HCT116 (cell line): ENCODE data around the gene BAIAP2L1. TPM values are rescaled to one million over a fixed set of nuclear protein-coding genes. Genes with fewer than 3 reads are reported as not detected.
A peak's percentile ranks its signal among the peaks of the same experiment; 100 is the strongest.

Source experiments
- ATAC-seq: fragments of 200-7000 bp; cut with Tn5 transposase; 2 replicates; pipeline ENCODE4 v1.9.1; 2020; ENCODE audit warnings: mild to moderate bottlenecking, moderate library complexity
- BruUV-seq: library from RNA; stranded (reverse); fragments of 400-500 nt; replicated peaks from 2 replicates; lab custom pipeline; 2021; lab: Mats Ljungman, UMichigan
- CTCF ChIA-PET: fragments of 300-600 bp; sonication (Branson Sonifier 250); formaldehyde crosslinking; loops from one replicate; lab custom pipeline; 2021; ENCODE audit warnings: antibody characterized with exemption; lab: Charles Lee
- POLR2A ChIA-PET: fragments of 300-600, 350-600 bp; sonication (Branson Sonifier 250); formaldehyde crosslinking; loops from one replicate; lab custom pipeline; 2021; ENCODE audit warnings: antibody characterized with exemption; lab: Charles Lee
- RAD21 ChIA-PET, 2 experiments: fragments of 300-600 bp; sonication (Branson Sonifier 250); formaldehyde crosslinking; loops; one replicate each; lab custom pipeline; 2023; ENCODE audit warnings: low total read pairs in 2 of 2; ENCODE audit not compliant: uncharacterized antibody in 2 of 2, unreplicated experiment in 2 of 2, low non-redundant PET in 1 of 2; lab: Charles Lee
- DNase-seq: peaks from one replicate; pipeline ENCODE4 v3.0.0-alpha.2; 2010; ENCODE audit warnings: low read depth, low spot score
- H2AFZ ChIP-seq: fragments of 200-600 bp; shearing (Covaris generic), sonication (generic); 2 replicates; pipeline ENCODE4 v1.6.1; 2017; ENCODE audit warnings: low read depth, mixed run types, mixed read lengths, antibody characterized with exemption, low read length; ENCODE audit not compliant: poor library complexity, severe bottlenecking
- H3K27ac ChIP-seq: 2 replicates; pipeline ENCODE4 v1.5.1; 2012; ENCODE audit warnings: low read depth, low read length
- H3K27me3 ChIP-seq: fragments of 200-600 bp; sonication (generic); 2 replicates; pipeline ENCODE4 v1.6.1; 2016; ENCODE audit warnings: mixed run types, low read length, mixed read lengths; ENCODE audit not compliant: insufficient read depth
- H3K36me3 ChIP-seq, 2 experiments: fragments of 200-500 bp in 1 of 2; fragments of 200-600 bp in 1 of 2; sonication (Bioruptor generic) in 1 of 2; sonication (generic) in 1 of 2; 2 replicates each; pipeline versions ENCODE4 v1.5.1 to v1.6.1; 2014 to 2016; ENCODE audit warnings: low read length in 2 of 2, inconsistent platforms in 1 of 2, mixed read lengths in 1 of 2, mixed run types in 1 of 2; ENCODE audit not compliant: insufficient read depth in 2 of 2, control insufficient read depth in 1 of 2
- H3K4me1 ChIP-seq, 2 experiments: fragments of 200-600 bp in 1 of 2; sonication (generic) in 1 of 2; 2 replicates each; pipeline versions ENCODE4 v1.5.1 to v1.6.1; 2012 to 2017; ENCODE audit warnings: low read length in 2 of 2, inconsistent platforms in 1 of 2, mild to moderate bottlenecking in 1 of 2, mixed read lengths in 1 of 2, mixed run types in 1 of 2, moderate library complexity in 1 of 2; ENCODE audit not compliant: insufficient read depth in 2 of 2, control insufficient read depth in 1 of 2
- H3K4me2 ChIP-seq: fragments of 200-600 bp; sonication (generic); 2 replicates; pipeline ENCODE4 v1.6.1; 2017; ENCODE audit warnings: mixed run types, low read length, mixed read lengths
- H3K4me3 ChIP-seq, 2 experiments: fragments of 200-600 bp in 1 of 2; sonication (generic) in 1 of 2; replicated peaks in 1 of 2; 2 replicates each; pipeline ENCODE4 v1.5.1; 2011 to 2016; ENCODE audit warnings: low read length in 2 of 2, control low read depth in 1 of 2, low read depth in 1 of 2, mild to moderate bottlenecking in 1 of 2, mixed read lengths in 1 of 2, mixed run types in 1 of 2
- H3K79me2 ChIP-seq: fragments of 200-600 bp; sonication (generic); 2 replicates; pipeline ENCODE4 v1.6.1; 2017; ENCODE audit warnings: mild to moderate bottlenecking, mixed run types, low read length, moderate library complexity, mixed read lengths; ENCODE audit not compliant: insufficient read depth
- H3K9ac ChIP-seq: fragments of 200-600 bp; sonication (generic); 2 replicates; pipeline ENCODE4 v1.6.1; 2016; ENCODE audit warnings: low read length, mixed read lengths
- H3K9me2 ChIP-seq: fragments of 200-600 bp; sonication (generic), shearing (Covaris generic); 2 replicates; pipeline ENCODE4 v1.6.1; 2017; ENCODE audit warnings: mixed run types, mild to moderate bottlenecking, moderate library complexity; ENCODE audit not compliant: insufficient read depth
- H3K9me3 ChIP-seq, 2 experiments: fragments of 200-500 bp in 1 of 2; fragments of 200-600 bp in 1 of 2; sonication (Bioruptor generic) in 1 of 2; sonication (generic) in 1 of 2; 2 replicates each; pipeline ENCODE4 v1.6.1; 2014 to 2017; ENCODE audit warnings: low read length in 2 of 2, mixed read lengths in 2 of 2, inconsistent platforms in 1 of 2, low read depth in 1 of 2, mild to moderate bottlenecking in 1 of 2, mixed run types in 1 of 2, moderate library complexity in 1 of 2; ENCODE audit not compliant: control insufficient read depth in 1 of 2, insufficient read depth in 1 of 2
- H4K20me1 ChIP-seq: fragments of 200-600 bp; sonication (generic), shearing (Covaris generic); 2 replicates; pipeline ENCODE4 v1.6.1; 2017; ENCODE audit warnings: mixed run types, mild to moderate bottlenecking, moderate library complexity; ENCODE audit not compliant: insufficient read depth
- EGR1 ChIP-seq: IDR thresholded peaks from 2 replicates; pipeline ENCODE4 v1.6.1; 2012; ENCODE audit warnings: low read depth
- EZH2phosphoT487 ChIP-seq: fragments of 200-600 bp; IDR thresholded peaks from 2 replicates; pipeline ENCODE4 v1.6.1; 2018; ENCODE audit warnings: antibody characterized with exemption, borderline replicate concordance
- POLR2A ChIP-seq: IDR thresholded peaks from 2 replicates; pipeline ENCODE4 v1.7.0; 2011; ENCODE audit warnings: borderline replicate concordance; ENCODE audit not compliant: insufficient read depth, insufficient read length; ENCODE audit errors: extremely low read depth
- intact Hi-C: fragments of 100-400 bp; cut with micrococcal nuclease; formaldehyde crosslinking; loops from 2 replicates; pipeline ENCODE4 v1.10.0; 2022
- total RNA-seq: library from RNA; stranded (reverse); gene quantifications from one replicate; pipeline ENCODE4 v1.2.1, GENCODE V29; 2021; ENCODE audit not compliant: unreplicated experiment
- TF ChIP-seq, protein P1 (sequence below): IDR thresholded peaks from 2 replicates; pipeline ENCODE4 v1.6.1; 2011; ENCODE audit warnings: mild to moderate bottlenecking, low read length, moderate library complexity; ENCODE audit not compliant: insufficient replicate concordance; ENCODE audit errors: extremely low read depth

Gene BAIAP2L1
- total RNA-seq, 1 experiment from 2014 or later = 61.2 TPM

DNA sequence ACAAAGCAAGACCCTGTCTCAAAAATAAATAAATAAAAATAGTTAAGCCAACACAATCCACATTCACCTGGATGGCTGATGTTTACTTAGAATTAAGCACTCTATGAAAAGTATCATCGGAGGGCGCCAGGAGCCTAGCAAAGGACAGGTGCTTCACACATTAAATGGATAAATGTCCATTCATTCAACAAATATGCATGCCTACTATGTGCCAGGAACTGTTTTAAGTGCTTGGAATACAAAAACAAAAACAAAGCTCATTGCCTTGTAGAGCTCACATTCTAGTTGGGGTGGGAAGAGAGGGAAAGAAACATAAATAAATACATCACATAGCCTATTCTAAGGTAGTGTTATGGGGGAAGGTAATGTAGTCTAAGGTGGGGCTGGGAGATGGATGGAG, 4.1 kb downstream of the BAIAP2L1 start:
- Histone ChIP-seq H2AFZ (no peak overlapping the region), H3K4me1 (peaks cover 33 to 63% of the 10 kb centered on the region in 2 experiments), H3K4me2 (no peak overlapping the region)
- no TSS peak for BruUV-seq
- CTCF ChIA-PET = no interaction called here
- no peak for TF ChIP-seq EZH2phosphoT487
- TF ChIP-seq POLR2A = no peak
- TF ChIP-seq, protein P1, sequence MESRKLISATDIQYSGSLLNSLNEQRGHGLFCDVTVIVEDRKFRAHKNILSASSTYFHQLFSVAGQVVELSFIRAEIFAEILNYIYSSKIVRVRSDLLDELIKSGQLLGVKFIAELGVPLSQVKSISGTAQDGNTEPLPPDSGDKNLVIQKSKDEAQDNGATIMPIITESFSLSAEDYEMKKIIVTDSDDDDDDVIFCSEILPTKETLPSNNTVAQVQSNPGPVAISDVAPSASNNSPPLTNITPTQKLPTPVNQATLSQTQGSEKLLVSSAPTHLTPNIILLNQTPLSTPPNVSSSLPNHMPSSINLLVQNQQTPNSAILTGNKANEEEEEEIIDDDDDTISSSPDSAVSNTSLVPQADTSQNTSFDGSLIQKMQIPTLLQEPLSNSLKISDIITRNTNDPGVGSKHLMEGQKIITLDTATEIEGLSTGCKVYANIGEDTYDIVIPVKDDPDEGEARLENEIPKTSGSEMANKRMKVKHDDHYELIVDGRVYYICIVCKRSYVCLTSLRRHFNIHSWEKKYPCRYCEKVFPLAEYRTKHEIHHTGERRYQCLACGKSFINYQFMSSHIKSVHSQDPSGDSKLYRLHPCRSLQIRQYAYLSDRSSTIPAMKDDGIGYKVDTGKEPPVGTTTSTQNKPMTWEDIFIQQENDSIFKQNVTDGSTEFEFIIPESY = no peak
- TF ChIP-seq, all 23 proteins: peak for 0
- Histone ChIP-seq H3K9me2 (no peaks in the 10 kb centered on the region), H3K27ac (no peak overlapping the region), H3K36me3 (peaks cover 0 to 10% of the 10 kb centered on the region in 2 experiments; a peak in 1 of 4 replicates), H3K4me3 (no peak overlapping the region), H3K79me2 (peaks cover 79% of the 10 kb centered on the region), H3K9me3 (no peaks in the 10 kb centered on the region), H4K20me1 (peaks cover 6% of the 10 kb centered on the region; the same call in 1 of the 2 replicates), H3K9ac (no peak overlapping the region), H3K27me3 (no peaks in the 10 kb centered on the region)
- no peak for ATAC-seq
- ChIA-PET RAD21 (no interaction called here), POLR2A (no interaction called here)
- intact Hi-C loops = no loop called here
- DNase-seq = no peak

DNA sequence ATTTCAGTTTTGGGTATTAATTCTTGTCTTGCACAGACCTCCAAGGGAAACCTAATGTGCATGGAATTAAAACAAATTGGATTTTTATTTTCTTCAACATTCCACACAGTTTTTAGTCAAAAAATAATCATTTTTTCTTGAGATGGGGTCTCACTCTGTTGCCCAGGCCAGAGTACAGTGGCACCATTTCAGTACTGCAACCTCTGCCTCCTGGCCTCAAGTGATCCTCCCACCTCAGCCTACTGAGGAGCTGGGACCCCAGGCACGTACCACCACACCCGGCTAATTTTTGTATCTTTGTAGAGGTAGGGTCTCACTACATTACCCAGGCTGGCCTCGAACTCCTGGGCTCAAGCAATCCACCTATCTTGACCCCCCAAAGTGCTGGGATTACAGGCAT, 4.9 kb downstream of the BAIAP2L1 start:
- H3K36me3 ChIP-seq = peaks cover 0 to 10% of the 10 kb centered on the region in 2 experiments; a peak in 1 of 4 replicates
- POLR2A ChIA-PET = no interaction called here

More for the DNA sequence above, 4.9 kb downstream of the BAIAP2L1 start:
- no peak overlapping the region for H2AFZ ChIP-seq
- H4K20me1 ChIP-seq = peaks cover 6% of the 10 kb centered on the region; the same call in 1 of the 2 replicates
- H3K27me3 ChIP-seq = no peaks in the 10 kb centered on the region
- no peak overlapping the region for H3K4me3 ChIP-seq
- no peak overlapping the region for H3K9ac ChIP-seq
- BruUV-seq = no TSS peak
- CTCF ChIA-PET = no interaction called here
- no peak for ATAC-seq
- peaks cover 87% of the 10 kb centered on the region for H3K79me2 ChIP-seq
- H3K4me2 ChIP-seq = 0 out of 2 replicates have a peak overlapping the region, but pooled peaks have one; percentile 8
- H3K9me2 ChIP-seq = no peaks in the 10 kb centered on the region
- H3K4me1 ChIP-seq = peaks cover 30 to 56% of the 10 kb centered on the region in 2 experiments
- TF ChIP-seq EGR1 = no peak
- DNase-seq = no peak
- intact Hi-C loops = no loop called here
- no peaks in the 10 kb centered on the region for H3K9me3 ChIP-seq
- RAD21 ChIA-PET = interaction anchor here in 1 of 2 experiments (0.6 kb wide), 1 partner anchor 10 kb away, joined by 3 read pairs; no protein-coding TSS in a partner anchor
- no peak overlapping the region for H3K27ac ChIP-seq
